ENCODE results near the gene SENP1.
"Not testable (repeated sequence)": the region's sequence is repeated elsewhere in the genome, so short reads cannot be mapped to it uniquely, and the experiment has no call there.

SENP1 gene

GRCh38 chr12:48126953-48127630 lies 21.2 kb upstream of the SENP1 start:
- Histone ChIP-seq H3K27ac (ENCODE audit: low read depth, low read length) (no peak overlapping the region), H3K4me3 (ENCODE audit: low read depth, low read length) (no peak overlapping the region), H3K9me3 (ENCODE audit: control insufficient read depth, insufficient read depth, low read length) (no peaks in the 10 kb centered on the region), H3K36me3 (ENCODE audit: control insufficient read depth, insufficient read depth, low read length) (peaks cover 96% of the 10 kb centered on the region), H3K4me1 (ENCODE audit: control insufficient read depth, insufficient read depth, low read length) (no peaks in the 10 kb centered on the region), H3K27me3 (ENCODE audit: control insufficient read depth, insufficient read depth, low read length) (no peaks in the 10 kb centered on the region), H3K9ac (ENCODE audit: low read depth, low read length) (no peak overlapping the region)

- Histone ChIP-seq H3K9me3 (ENCODE audit: control insufficient read depth, insufficient read depth, low read length) (no peaks in the 10 kb centered on the region), H3K4me1 (ENCODE audit: control insufficient read depth, insufficient read depth, low read length) (no peaks in the 10 kb centered on the region), H3K36me3 (ENCODE audit: control insufficient read depth, insufficient read depth, low read length) (peaks cover 88% of the 10 kb centered on the region), H3K27ac (ENCODE audit: low read depth, low read length) (no peak overlapping the region), H3K27me3 (ENCODE audit: control insufficient read depth, insufficient read depth, low read length) (no peaks in the 10 kb centered on the region), H3K4me3 (ENCODE audit: low read depth, low read length) (no peak overlapping the region), H3K9ac (ENCODE audit: low read depth, low read length) (no peak overlapping the region)
Measured at GRCh38 chr12:48125985-48126384, 20.1 kb upstream of the SENP1 start.

- H3K9ac ChIP-seq (ENCODE audit: low read depth, low read length); H3K4me1 ChIP-seq (ENCODE audit: control insufficient read depth, insufficient read depth, low read length); H3K4me3 ChIP-seq (ENCODE audit: low read depth, low read length); H3K27me3 ChIP-seq (ENCODE audit: control insufficient read depth, insufficient read depth, low read length); H3K9me3 ChIP-seq (ENCODE audit: control insufficient read depth, insufficient read depth, low read length); H3K27ac ChIP-seq (ENCODE audit: low read depth, low read length): not testable (repeated sequence)
- peaks cover 83% of the 10 kb centered on the region for H3K36me3 ChIP-seq (ENCODE audit: control insufficient read depth, insufficient read depth, low read length)
Measured at GRCh38 chr12:48125542-48125941, 19.7 kb upstream of the SENP1 start.

- Histone ChIP-seq H3K27ac (ENCODE audit: low read depth, low read length) (no peak overlapping the region), H3K9me3 (ENCODE audit: control insufficient read depth, insufficient read depth, low read length) (no peaks in the 10 kb centered on the region), H3K36me3 (ENCODE audit: control insufficient read depth, insufficient read depth, low read length) (peaks cover 61% of the 10 kb centered on the region), H3K9ac (ENCODE audit: low read depth, low read length) (no peak overlapping the region), H3K4me3 (ENCODE audit: low read depth, low read length) (no peak overlapping the region), H3K4me1 (ENCODE audit: control insufficient read depth, insufficient read depth, low read length) (peaks cover 16% of the 10 kb centered on the region), H3K27me3 (ENCODE audit: control insufficient read depth, insufficient read depth, low read length) (no peaks in the 10 kb centered on the region)
Measured at GRCh38 chr12:48123169-48123568, 17.3 kb upstream of the SENP1 start.

GRCh38 chr12:48122065-48122834 lies 16.4 kb upstream of the SENP1 start:
- H3K4me3 ChIP-seq (ENCODE audit: low read depth, low read length): no peak overlapping the region
- H3K27ac ChIP-seq (ENCODE audit: low read depth, low read length): no peak overlapping the region
- H3K4me1 ChIP-seq (ENCODE audit: control insufficient read depth, insufficient read depth, low read length): peaks cover 16% of the 10 kb centered on the region
- H3K9me3 ChIP-seq (ENCODE audit: control insufficient read depth, insufficient read depth, low read length): no peaks in the 10 kb centered on the region
- H3K36me3 ChIP-seq (ENCODE audit: control insufficient read depth, insufficient read depth, low read length): peaks cover 52% of the 10 kb centered on the region
- H3K27me3 ChIP-seq (ENCODE audit: control insufficient read depth, insufficient read depth, low read length): no peaks in the 10 kb centered on the region
- H3K9ac ChIP-seq (ENCODE audit: low read depth, low read length): no peak overlapping the region

GRCh38 chr12:48121522-48121921 lies 15.6 kb upstream of the SENP1 start:
- Histone ChIP-seq H3K9ac (ENCODE audit: low read depth, low read length) (no peak overlapping the region), H3K27ac (ENCODE audit: low read depth, low read length) (no peak overlapping the region), H3K4me1 (ENCODE audit: control insufficient read depth, insufficient read depth, low read length) (peaks cover 16% of the 10 kb centered on the region), H3K27me3 (ENCODE audit: control insufficient read depth, insufficient read depth, low read length) (no peaks in the 10 kb centered on the region), H3K4me3 (ENCODE audit: low read depth, low read length) (no peak overlapping the region), H3K9me3 (ENCODE audit: control insufficient read depth, insufficient read depth, low read length) (no peaks in the 10 kb centered on the region), H3K36me3 (ENCODE audit: control insufficient read depth, insufficient read depth, low read length) (peaks cover 45% of the 10 kb centered on the region)

GRCh38 chr12:48119834-48120195 lies 13.9 kb upstream of the SENP1 start:
- Histone ChIP-seq H3K36me3 (ENCODE audit: control insufficient read depth, insufficient read depth, low read length) (peaks cover 30% of the 10 kb centered on the region), H3K27ac (ENCODE audit: low read depth, low read length) (peak overlapping the region; percentile 46), H3K4me1 (ENCODE audit: control insufficient read depth, insufficient read depth, low read length) (peaks cover 16% of the 10 kb centered on the region)

GRCh38 chr12:48119078-48119833 lies 13.4 kb upstream of the SENP1 start, which contains the start of gene PFKM:
Gene PFKM (plus strand): TSS chr12:48119364. CDS start chr12:48122775, 3,411 bp downstream.
- Histone ChIP-seq H3K4me1 (ENCODE audit: control insufficient read depth, insufficient read depth, low read length) (peaks cover 16% of the 10 kb centered on the region), H3K9ac (ENCODE audit: low read depth, low read length) (peak within 1 kb of the TSS; percentile 80), H3K9me3 (ENCODE audit: control insufficient read depth, insufficient read depth, low read length) (no peaks in the 10 kb centered on the region)

More at GRCh38 chr12:48119834-48120195, 13.9 kb upstream of the SENP1 start:
- Histone ChIP-seq H3K9ac (ENCODE audit: low read depth, low read length) (peak overlapping the region; percentile 73), H3K9me3 (ENCODE audit: control insufficient read depth, insufficient read depth, low read length) (no peaks in the 10 kb centered on the region), H3K27me3 (ENCODE audit: control insufficient read depth, insufficient read depth, low read length) (no peaks in the 10 kb centered on the region), H3K4me3 (ENCODE audit: low read depth, low read length) (peak overlapping the region; percentile 94)

GRCh38 chr12:48118284-48118871 lies 12.5 kb upstream of the SENP1 start:
- H3K36me3 ChIP-seq (ENCODE audit: control insufficient read depth, insufficient read depth, low read length): peaks cover 16% of the 10 kb centered on the region
- peak overlapping the region; percentile 94 for H3K4me3 ChIP-seq (ENCODE audit: low read depth, low read length)
- H3K9me3 ChIP-seq (ENCODE audit: control insufficient read depth, insufficient read depth, low read length): no peaks in the 10 kb centered on the region
- peaks cover 16% of the 10 kb centered on the region for H3K4me1 ChIP-seq (ENCODE audit: control insufficient read depth, insufficient read depth, low read length)
- H3K27ac ChIP-seq (ENCODE audit: low read depth, low read length): peak overlapping the region; percentile 21
- no peak overlapping the region for H3K9ac ChIP-seq (ENCODE audit: low read depth, low read length)
- H3K27me3 ChIP-seq (ENCODE audit: control insufficient read depth, insufficient read depth, low read length): no peaks in the 10 kb centered on the region

More at GRCh38 chr12:48119078-48119833, 13.4 kb upstream of the SENP1 start, which contains the start of gene PFKM:
- Histone ChIP-seq H3K27me3 (ENCODE audit: control insufficient read depth, insufficient read depth, low read length) (no peaks in the 10 kb centered on the region), H3K27ac (ENCODE audit: low read depth, low read length) (peak within 1 kb of the TSS; percentile 83), H3K36me3 (ENCODE audit: control insufficient read depth, insufficient read depth, low read length) (peaks cover 24% of the 10 kb centered on the region), H3K4me3 (ENCODE audit: low read depth, low read length) (peak within 1 kb of the TSS; percentile 94)

- no peaks in the 10 kb centered on the region for H3K27me3 ChIP-seq (ENCODE audit: control insufficient read depth, insufficient read depth, low read length)
- H3K9me3 ChIP-seq (ENCODE audit: control insufficient read depth, insufficient read depth, low read length): no peaks in the 10 kb centered on the region
- no peaks in the 10 kb centered on the region for H3K36me3 ChIP-seq (ENCODE audit: control insufficient read depth, insufficient read depth, low read length)
- no peak overlapping the region for H3K4me3 ChIP-seq (ENCODE audit: low read depth, low read length)
- peaks cover 16% of the 10 kb centered on the region for H3K4me1 ChIP-seq (ENCODE audit: control insufficient read depth, insufficient read depth, low read length)
- H3K27ac ChIP-seq (ENCODE audit: low read depth, low read length): no peak overlapping the region
- no peak overlapping the region for H3K9ac ChIP-seq (ENCODE audit: low read depth, low read length)
Measured at GRCh38 chr12:48115957-48116356, 10.1 kb upstream of the SENP1 start.
